H1 (cell line): ENCODE results near the gene KLHL35. TPM values are rescaled to one million over a fixed set of nuclear protein-coding genes. Genes with fewer than 3 reads are reported as not detected.

Source experiments
- TCF12 ChIP-seq: IDR thresholded peaks from 2 replicates; pipeline ENCODE4 v1.6.1; 2011; ENCODE audit warnings: low read depth, mild to moderate bottlenecking, low read length
- polyA plus RNA-seq, 7 experiments: library from polyadenylated mRNA; depleted of rRNA in 3 of 7; stranded (reverse) in 5 of 7; unstranded in 2 of 7; fragments of >200 nt in 5 of 7; fragments of 200-250 nt in 2 of 7; gene quantifications; 1 replicate in 5 of 7; 2 replicates in 1 of 7; 4 replicates in 1 of 7; pipeline versions ENCODE4 v1.2.1 to v1.2.3, GENCODE V29; 2011 to 2013; ENCODE audit warnings: missing spikeins in 2 of 7, mixed read lengths in 2 of 7
- total RNA-seq: library from RNA; stranded (reverse); fragmentation: NEBNext Ultra II Directional; extraction: Animal tissue kit (Norgen Biotek cat#: 25700); gene quantifications from 2 replicates; pipeline ENCODE4 v1.2.1, GENCODE V29; 2021
- TF ChIP-seq, protein P1 (sequence below): IDR thresholded peaks from 2 replicates; pipeline ENCODE4 v1.6.1; 2012; ENCODE audit warnings: low read length, inconsistent platforms

The KLHL35 gene
- total and polyA plus RNA-seq, 2 of the 8 experiments (the other 6 are each of a cell fraction or from before 2014, with no cell fraction given): 0.35 to 0.41 TPM

DNA sequence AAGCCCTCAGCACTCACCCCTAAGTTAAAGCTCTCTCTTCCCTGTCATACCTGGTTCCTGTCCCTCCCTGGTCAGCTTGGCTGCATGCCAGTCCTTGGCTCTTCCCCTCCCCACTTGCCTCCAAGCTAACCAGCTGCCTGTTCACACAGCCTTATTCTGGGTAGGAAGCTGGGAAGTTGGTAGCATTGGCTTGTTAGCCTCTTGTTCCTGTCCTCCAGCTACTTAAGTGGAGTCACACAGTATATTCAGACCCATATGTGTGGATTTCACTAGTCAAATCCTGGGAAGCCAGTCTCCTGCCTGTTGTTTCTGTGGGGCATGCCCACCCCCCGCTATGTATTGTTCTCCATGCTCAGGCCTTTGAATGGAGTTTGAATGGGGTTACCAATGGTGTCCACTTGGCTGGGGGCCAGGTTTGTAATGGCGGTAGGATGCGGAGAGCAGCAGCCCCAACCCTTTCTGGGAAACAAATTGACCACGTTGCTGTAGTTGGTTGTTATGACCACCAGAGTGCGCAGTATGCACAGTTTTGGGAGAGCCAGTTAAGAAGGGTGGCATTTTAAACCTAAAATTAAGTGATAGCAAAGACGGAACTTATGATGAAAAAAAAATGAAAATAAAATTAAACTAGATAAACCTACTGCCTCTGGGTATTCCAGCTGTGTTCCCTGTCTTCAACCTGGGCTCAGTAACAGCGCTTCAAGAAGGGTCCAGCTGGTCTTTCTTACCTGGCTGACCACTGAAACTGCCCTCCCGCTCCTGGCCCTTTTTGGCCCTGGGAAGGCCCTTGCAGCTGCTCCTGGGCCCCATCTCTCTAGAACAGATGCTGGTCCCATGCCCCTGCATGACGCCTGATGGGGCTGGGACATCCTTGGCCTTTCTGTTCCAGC lies 44.4 kb downstream of the KLHL35 start (continued):
- TF ChIP-seq, protein P1, sequence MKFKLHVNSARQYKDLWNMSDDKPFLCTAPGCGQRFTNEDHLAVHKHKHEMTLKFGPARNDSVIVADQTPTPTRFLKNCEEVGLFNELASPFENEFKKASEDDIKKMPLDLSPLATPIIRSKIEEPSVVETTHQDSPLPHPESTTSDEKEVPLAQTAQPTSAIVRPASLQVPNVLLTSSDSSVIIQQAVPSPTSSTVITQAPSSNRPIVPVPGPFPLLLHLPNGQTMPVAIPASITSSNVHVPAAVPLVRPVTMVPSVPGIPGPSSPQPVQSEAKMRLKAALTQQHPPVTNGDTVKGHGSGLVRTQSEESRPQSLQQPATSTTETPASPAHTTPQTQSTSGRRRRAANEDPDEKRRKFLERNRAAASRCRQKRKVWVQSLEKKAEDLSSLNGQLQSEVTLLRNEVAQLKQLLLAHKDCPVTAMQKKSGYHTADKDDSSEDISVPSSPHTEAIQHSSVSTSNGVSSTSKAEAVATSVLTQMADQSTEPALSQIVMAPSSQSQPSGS: no peak
- no peak for TF ChIP-seq TCF12
